Activated CD8-positive, alpha-beta memory T cell treated with anti-CD3 and anti-CD28 coated beads for 24 hours (primary cell): ENCODE results near the gene ZMAT5.

Source experiments
- DNase-seq: peaks from one replicate; pipeline ENCODE4 v3.0.0-alpha.2; 2020

ZMAT5 gene

DNA sequence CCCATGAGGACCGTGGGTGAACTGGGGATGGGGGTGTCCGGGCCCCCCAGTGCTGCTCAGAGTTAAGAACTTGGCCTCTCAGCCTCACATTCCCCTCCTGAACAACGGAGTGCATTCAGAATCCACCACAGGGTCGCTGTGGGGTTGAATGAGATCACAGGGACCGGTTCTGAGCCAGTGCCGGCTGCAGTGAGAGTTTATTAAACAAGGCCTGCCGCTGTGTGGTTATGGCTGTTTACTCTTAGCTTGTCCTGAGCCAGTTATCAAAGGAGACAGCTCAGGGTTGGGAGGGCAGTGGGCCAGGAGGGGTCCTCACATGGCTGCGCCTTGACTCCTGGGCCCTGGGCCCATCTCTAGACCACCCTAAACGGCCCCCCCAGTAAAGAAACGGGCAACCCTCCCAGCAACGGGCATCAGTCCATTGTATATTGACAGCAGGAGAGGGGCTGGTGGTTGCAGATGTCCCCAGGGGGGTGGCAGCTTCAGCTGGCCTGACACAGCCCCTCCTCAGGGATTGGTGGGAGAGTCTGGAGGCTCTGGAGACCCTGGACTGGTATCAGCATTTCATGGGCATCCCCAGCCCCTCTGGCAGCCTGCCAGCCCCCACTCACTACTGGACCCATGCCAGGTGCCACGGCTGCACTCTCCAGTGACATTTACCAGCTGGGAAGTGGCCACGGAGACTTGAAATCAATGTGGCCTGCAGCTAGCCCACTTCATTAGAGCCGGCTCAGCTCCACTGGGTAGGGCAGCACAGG lies 62.1 kb downstream of the ZMAT5 start:
- DNase-seq = no peak

DNA sequence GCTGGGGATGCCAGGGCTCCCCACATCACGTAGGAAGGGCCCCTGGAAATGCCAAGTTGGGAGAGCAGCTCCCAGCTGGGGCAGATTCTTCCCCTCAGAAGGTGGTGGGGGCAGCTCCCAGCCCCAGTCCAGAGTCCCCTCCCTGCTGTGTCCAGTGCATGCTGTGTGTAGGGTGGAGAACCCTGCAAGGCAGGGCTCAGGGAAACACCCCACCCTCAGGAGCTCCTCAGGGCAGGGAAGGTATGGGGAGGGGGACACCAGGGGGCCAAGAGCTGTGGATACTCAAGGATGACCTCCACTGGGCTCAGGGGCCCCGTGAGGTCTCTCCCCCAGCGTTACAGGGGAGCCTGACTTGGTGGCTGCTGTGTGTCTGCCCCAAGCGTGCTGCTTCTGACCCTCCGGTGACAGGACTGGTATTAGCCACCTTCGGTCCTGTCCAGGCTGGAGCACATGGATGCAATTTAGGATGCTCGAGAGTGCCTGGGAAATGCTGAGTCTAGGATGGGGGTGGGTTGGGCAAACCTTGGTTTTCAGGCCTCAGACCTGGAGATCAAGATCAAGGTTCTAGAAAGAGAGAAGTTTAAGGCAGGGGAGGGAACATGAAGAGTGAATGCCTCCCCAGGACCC lies 63.1 kb downstream of the ZMAT5 start:
- DNase-seq = no peak

DNA sequence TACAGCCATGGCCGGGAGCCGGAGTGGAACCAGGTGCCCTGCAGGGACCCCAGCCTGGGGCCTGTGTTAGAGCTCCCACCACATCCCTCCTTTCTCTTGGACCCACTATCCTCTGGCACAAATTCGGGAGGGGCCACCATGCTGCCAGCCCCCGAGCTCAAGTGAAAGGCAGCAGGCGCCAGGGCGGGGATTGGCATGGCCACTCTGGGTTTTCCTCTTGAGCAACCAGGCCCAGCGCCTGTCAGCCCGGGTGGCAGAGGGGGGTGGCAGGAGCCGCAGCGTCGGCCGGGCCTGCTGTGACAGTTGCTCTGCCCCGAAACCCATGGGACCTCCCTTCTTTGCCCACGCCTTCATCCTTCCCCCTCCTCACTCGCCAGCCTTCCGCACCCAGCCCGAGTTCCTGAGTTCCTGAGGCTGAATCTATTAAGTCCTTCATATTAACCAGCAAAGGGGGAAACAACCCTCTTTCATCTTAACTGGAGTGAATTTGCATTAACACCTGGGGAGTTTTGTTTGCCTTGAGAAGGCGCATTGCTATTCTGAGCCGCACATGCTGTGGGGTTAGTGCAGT lies 63.8 kb downstream of the ZMAT5 start:
- DNase-seq = no peak

DNA sequence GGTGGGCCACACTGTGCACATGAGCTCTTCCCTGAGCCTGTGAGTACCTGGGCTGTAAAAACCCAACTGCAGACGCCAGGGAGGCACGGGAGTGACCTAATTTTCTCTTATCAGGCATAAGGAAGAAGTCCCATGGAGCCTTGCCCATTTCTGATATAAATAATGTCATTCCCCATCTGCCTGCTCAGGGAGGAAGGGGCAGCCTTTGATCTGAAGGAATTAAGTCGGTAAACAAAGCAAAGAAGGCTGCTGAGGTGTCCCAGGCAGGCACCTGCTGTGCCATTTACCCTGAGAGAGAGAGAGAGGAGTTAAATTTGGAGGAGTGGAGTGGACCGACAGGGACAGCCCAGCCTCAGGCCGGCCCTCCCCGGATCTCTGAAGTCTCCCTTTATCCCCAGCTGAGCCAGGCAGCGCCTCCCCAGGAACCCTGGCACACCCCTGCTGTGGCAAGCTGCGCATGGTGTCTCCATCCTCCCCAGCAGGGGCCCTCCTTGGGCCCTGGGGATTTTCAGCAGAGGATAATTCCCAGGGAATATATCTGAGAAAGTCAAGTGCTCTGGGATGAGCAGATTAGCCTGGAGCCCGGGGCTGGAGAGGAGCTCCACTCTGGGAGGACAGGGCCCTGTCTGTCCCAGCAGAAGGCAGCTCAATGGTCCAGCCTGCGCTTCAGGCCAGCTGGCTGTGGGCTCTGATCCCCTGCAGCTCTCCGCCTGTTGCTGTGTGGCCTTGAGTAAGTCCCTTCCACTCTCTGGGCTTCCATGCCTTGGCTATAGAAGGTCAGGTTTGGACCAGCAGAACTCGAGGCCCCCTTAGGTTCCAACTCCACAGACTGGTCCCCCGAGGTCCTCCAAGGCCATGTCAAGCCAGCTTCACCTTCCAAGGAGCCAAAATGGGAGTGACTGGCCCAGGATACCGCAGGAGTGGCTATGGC lies 64.5 kb downstream of the ZMAT5 start:
- DNase-seq = no peak

DNA sequence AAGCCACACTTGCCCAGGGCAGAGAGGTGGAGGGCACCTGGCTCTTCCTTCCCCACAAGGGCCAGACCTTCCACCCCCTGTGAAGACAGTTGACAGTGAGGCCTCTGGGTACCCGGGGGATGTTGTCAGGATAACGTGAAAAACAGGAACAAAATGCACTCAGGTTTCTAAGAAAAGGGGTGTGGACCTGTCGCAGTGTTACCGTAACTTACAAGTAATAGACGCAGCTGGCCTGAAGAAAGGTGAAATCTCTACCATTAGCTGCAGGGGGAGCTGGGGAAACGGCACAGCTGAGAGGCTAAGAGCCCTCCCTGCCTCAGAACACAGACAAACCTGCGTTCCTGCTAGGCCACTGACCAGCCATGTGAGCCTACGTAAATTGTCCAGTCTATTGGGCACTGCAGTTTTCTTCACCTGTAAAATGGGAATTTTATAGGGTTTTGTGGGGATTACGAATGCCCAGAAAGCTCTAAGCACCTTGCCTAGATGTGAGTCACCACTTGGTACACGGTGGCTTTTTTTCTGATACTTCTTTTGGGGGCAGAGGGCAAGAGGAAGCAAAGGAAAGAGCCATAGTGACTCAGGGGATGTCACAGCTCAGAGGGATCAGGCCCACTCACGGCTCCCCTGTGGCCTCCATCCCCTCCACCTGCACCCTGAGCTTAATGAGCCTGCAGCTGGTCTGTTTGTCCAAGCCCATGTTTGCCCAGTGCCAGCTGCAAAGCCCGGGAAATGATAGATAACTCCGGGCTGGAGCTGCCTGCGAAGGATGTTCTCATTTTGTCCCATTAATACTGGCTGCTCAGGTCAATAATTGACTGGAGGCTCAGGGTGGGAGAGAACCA lies 65.4 kb downstream of the ZMAT5 start:
- DNase-seq = no peak

DNA sequence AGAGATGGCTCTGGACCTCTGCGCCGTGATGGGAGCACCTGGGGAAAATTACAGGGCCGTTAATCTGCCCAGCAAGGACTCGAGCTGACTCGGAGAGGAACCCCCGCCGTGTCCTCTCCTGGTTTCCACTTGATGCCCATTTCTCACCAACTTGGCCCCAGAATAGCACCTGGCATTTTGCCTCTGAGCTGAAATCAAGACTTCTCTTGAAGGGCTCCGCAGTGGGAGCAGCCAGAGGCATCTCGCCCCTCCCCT lies 66.0 kb downstream of the ZMAT5 start:
- DNase-seq = no peak

DNA sequence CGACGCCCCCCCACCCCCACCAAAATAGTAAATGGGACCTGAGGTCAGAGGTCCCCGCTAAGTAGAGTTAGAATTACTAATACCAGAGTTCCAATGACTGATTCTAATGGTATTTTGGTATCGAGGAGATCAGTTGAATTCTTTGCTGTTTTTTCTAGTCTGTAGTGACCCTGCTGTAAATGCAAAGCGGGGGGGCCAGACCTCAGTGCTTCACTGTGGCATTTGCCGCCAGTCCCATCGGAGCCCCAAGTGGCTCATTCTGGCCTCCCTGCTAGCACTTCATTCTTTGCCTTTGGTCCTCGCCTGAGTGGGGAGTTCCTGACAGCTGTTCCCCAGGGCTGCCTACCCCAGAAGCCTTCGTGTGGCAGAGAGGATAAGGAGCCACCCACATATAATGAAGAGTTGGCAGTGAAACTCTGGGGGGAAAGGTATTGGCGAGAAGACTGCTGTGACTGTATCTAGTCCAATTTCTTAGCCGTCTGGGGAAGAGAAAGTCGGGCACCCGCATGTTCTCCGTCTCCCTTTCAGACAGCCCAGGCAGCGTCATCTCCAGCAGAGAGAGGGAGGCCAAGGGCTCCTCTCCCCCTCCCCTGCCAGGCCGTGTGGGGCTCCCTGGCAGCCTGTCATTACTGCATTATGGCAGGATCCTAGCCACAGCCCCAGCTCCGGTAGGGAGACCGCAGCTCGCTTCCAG lies 66.5 kb downstream of the ZMAT5 start:
- no peak for DNase-seq

DNA sequence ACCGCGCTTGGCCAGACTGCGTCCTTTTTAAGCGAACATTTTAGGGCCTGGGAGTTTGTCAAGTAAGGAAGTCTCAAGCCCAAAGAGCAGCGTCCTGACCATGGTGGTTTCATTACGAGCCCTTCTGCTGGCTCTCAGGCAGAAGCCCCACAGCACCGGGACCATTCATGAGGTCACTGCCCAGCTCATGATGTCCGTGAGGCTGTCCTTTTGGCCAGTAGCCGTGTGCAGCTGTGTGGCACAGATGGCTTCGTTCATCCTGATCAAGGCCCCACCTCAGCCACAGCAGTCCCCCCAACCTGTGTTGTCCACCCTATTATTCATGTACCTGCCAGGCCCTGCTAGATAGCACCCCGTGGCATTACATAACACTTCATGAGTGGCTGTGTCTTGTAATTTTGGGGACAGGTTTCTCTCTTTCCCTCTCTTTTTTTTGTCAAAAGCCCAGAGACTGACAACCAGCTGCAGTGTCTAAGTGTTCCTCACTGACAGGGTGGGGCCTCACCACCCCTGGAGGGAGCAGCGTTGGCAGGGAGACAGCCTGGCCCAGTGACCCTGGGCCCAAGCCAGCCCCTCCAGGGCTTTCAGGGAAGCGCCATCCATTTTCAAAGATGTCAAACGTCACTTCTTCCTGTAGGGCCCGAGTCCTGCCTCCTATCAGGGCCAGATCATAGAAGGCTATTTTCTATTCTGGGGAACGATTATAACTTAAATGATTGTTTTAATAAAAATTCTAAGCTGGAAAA lies 68.8 kb downstream of the ZMAT5 start:
- no peak for DNase-seq

DNA sequence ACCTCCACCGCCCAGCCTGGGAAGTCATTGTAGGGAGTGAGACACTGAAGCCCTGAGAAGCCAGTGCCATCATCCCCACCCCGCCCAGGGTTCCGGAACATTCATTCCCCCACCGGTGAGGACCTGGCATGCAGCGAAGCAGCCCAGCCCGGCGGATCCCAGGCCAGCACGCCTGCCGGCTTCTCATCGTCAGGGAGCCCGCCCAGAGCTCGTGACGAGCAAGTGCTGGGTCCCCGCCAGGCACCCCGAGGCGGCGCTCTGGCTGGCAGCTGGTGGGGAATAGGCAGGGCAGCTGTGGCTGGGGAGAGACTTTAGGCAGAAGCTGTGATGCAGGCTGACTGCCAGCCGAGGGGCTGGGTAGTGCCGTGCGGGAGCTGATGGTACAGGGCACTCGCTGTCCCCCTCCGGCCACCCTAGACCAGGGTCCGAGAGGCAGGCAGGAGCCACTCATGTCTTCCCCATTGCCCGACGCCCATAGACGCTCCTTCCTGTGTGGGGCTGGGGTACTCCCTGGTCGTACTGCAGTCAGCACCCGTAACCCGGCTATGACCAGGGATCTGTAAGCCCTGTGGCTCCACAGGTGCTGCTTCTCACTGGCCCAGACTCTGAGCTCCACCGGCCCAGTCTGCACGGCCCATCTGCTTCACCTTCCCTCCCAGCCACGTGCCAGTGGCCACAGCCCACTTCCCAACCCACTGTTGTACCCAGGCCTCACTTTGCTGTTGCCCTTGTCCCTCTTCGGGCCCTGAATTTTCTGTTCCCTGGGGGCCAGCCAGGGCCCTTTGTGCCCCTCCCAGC lies 71.5 kb downstream of the ZMAT5 start:
- DNase-seq = no peak

DNA sequence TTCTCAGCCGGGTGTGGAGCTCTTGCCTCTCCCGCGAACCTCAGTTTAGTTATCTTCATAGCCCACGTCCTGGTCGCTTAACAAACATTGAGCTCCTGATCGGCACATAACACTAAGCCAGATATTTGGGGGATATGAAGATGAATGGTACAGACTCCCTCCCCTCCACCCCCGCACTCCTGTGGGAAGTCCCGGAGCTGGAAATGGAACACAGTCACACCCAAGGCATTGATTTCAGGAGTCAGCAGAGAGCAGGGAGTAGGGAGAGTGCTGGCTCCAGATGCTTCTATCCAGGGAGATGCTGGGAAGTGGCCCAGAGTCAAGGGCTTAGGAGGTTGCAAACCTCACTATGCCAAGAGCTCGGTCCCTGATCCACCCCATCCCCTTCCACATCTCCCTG lies 73.1 kb downstream of the ZMAT5 start:
- no peak for DNase-seq

DNA sequence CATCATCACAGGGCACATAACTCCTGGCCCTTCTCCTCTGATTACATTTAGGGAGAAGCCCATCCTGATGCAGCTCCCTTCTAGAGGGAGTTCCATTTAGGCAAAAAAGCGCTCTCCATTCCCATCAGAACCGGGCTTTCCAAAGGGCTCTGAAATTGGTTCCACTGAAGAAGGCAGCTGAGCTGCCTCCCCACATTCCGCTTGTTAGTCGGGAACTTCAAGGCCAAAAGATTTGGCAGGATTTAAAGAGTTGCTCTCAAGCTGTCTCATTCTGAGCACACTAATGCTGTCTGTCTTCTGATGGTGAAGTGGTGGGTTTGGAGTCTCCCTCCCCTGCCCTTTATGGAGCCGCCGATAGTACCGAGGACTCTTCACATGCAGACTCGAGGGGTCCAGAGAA lies 73.6 kb downstream of the ZMAT5 start:
- no peak for DNase-seq

DNA sequence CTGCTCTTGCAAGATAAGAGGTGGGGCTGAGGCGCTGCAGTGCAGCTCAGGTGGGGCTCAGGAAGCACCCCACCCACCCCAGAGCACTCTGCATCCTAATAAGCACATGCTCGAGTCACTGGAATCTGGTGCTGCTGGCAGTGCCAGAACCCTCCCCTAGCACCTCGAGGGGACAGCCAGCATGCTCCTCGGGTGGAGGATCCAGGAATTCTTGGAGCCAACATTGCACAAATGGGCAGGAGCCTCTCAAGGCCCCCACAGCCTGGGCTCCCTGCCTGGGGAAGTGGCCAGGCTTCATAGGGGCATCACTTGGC lies 74.5 kb downstream of the ZMAT5 start:
- no peak for DNase-seq

DNA sequence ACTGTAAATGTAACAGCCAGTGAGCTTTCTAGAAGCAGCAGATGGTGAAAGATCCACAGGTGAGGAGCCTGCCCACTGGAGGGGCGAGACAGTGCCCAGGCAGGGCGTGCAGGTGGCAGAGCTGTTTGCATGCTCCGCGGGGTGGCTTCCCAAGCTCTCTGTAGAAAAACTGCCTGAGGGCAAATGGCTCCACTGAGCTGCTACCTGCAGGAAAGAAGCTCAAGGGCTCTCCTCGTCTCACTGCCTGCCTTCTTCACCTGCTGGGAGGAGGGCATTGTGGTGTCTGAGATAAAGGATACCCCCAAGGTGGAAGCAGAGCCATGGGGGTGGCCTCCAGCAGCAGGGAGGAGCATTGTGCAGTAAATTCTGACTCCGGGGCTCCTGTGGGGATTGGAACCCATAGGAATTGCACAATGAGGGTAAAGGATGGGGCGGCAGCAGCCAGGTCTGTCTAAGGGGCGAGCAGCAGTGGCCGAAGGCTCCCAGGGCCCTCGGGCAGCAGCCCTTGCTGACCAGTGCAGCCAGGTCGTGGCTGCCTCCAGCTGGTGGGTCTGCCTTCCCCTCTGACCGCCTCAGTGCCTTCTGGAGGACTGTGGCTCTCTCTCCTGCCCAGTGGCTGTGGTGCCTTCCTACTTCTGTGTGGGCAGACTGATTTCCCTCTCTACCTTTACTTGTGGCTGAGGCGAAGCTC lies 75.0 kb downstream of the ZMAT5 start:
- no peak for DNase-seq

DNA sequence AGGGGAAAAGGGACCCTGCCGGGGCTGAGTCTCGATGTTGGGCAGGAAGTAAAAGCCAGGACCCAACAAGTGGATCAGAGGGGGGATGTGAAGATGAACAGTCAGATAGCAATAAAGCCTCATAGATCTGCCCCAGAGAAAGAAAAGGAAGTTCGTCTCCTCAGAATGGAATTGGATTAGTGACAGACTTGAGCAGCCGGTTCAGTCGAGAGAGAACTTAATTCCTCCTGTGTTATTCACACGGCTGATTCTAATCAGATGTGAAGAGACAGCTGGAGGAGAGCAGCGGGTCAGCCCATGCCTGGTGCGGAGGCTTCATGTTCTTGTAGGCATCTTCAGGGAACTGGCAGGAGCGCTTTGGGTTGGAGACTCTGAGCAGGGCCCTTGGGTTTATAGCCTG lies 76.3 kb downstream of the ZMAT5 start:
- DNase-seq = no peak

DNA sequence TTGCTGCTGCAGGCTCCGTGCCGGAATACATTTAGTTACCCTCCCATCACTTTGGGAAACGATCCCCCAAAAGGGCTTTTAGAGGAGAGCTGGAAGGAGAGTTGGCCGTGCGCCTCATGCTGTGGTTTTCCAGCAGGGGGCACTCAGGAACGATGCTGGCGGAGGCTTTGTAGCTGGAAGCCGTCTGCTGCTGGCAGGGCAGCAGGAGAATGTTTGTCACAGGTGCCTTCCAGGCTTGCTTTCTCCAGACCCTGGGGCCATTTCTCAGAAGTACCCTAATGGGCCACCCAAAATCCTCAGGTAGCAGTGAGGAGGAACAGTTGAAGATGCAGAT lies 77.0 kb downstream of the ZMAT5 start:
- peak; percentile 69 for DNase-seq

DNA sequence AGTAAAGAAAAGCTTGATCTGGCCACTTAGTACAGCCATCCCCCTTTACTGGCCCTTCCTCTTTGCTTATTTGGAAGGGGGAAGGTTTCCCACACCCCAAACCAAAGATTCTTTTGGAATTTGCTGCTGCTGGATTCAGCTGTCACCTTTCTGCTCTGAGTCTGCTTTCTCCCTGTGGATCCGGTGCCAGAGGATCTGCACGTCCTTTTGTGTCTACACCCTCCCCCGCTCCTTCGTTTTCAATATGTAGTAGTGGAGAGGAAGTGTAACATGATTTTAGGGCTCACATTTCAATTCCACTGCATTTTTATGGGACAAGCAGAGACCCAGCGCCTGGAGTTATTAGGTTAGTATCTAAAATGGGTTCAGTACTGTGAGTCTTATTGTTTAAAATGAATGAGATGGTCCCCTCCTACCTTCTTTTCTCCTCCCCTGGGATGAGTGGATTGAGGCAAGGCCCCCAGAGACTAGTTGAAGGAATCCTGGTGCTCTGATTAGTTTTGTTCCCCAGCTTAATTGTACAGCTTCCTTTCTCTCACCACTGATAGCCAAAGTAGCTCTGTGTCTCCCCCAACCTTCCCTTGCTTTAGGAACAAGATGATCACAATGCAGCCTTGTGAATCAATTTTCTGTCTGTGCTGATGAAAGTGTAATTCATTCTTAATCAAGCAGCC lies 77.5 kb downstream of the ZMAT5 start:
- no peak for DNase-seq

DNA sequence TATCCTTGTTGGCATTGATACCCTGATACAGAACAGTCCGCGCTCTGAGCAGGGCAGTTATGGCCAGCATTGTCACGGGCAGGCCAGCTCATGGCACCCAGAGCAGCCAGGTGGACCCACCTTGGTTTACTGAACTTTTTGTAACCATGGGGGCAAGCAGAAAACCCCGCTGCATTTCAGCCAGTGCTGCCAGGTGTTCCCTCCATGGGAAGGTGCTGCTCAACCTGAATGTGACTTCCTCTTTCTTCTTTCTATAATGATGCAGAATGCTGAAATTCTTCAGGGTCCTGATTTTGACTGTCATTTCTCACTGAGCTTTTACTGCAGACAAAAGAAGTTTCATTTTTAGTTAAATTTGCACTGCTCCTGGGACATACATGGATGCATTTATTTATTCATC lies 82.6 kb downstream of the ZMAT5 start:
- no peak for DNase-seq

DNA sequence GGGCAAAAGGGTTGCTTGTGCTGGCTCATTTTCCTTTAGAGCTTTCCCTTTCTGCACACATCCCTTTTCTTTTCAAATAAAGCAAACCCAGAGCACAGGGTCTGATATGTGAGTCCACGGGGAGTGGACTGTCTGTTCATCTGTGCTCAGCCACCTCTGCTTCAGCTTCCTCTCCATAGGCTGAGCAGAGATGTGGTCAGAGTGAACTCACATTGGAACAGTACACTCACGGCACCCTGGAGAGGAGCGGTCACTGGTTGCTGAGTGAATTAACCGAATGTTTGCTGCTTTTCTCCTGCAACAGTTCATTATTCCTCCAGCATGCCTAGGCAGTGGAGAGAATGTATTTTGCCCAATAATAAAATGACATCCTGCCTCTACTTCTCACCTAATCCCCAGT lies 83.3 kb downstream of the ZMAT5 start:
- DNase-seq = no peak
